GM23338 (cell line): ENCODE data around the gene RRAD. TPM values are rescaled to one million over a fixed set of nuclear protein-coding genes. Genes with fewer than 3 reads are reported as not detected.

ENCODE experiments used
- ATAC-seq: fragments of 200-7000 bp; cut with Tn5 transposase; 3 replicates; pipeline ENCODE4 v1.9.1; 2020
- DNase-seq: peaks from one replicate; pipeline ENCODE4 v3.0.0-alpha.2; 2015; ENCODE audit warnings: low spot score
- H2AFZ ChIP-seq: fragments of 200-600 bp; sonication (generic); 2 replicates; pipeline ENCODE4 v1.8.0; 2016; ENCODE audit warnings: antibody characterized with exemption, mild to moderate bottlenecking, moderate library complexity
- H3F3A ChIP-seq: fragments of 200-600 bp; sonication (generic); replicated peaks from 2 replicates; pipeline ENCODE4 v1.8.0; 2017; ENCODE audit warnings: antibody characterized with exemption, mixed run types, low read depth
- H3K27ac ChIP-seq: fragments of 200-600 bp; sonication (generic); 2 replicates; pipeline ENCODE4 v1.6.1; 2016; ENCODE audit warnings: low read depth
- H3K27me3 ChIP-seq: fragments of 200-600 bp; sonication (generic); 2 replicates; pipeline ENCODE4 v1.8.0; 2016; ENCODE audit warnings: mild to moderate bottlenecking, mixed run types, moderate library complexity; ENCODE audit not compliant: insufficient read depth
- H3K36me3 ChIP-seq: fragments of 200-600 bp; sonication (generic); 2 replicates; pipeline ENCODE4 v1.8.0; 2016; ENCODE audit warnings: mild to moderate bottlenecking; ENCODE audit not compliant: insufficient read depth
- H3K4me1 ChIP-seq: fragments of 200-600 bp; sonication (generic); 2 replicates; pipeline ENCODE4 v1.8.0; 2016; ENCODE audit warnings: mild to moderate bottlenecking, moderate library complexity; ENCODE audit not compliant: insufficient read depth
- H3K4me2 ChIP-seq: fragments of 200-600 bp; sonication (generic); 2 replicates; pipeline ENCODE4 v1.7.1; 2017; ENCODE audit warnings: mixed run types
- H3K4me3 ChIP-seq: fragments of 200-600 bp; sonication (generic); 2 replicates; pipeline ENCODE4 v1.6.1; 2016; ENCODE audit warnings: mixed run types
- H3K79me2 ChIP-seq: fragments of 200-600 bp; sonication (generic); replicated peaks from 2 replicates; pipeline ENCODE4 v1.8.0; 2017; ENCODE audit warnings: mild to moderate bottlenecking; ENCODE audit not compliant: insufficient read depth
- H3K9me2 ChIP-seq: fragments of 200-600 bp; sonication (generic); 2 replicates; pipeline ENCODE4 v1.8.0; 2017; ENCODE audit not compliant: insufficient read depth
- H4K20me1 ChIP-seq: fragments of 200-600 bp; sonication (generic); replicated peaks from 2 replicates; pipeline ENCODE4 v1.8.0; 2017; ENCODE audit warnings: mild to moderate bottlenecking; ENCODE audit not compliant: insufficient read depth
- H3K27ac Mint-ChIP-seq: 2 replicates; pipeline ENCODE4 v1.8.0; 2020; ENCODE audit warnings: inconsistent platforms, mild to moderate bottlenecking, moderate library complexity, mixed read lengths
- H3K27me3 Mint-ChIP-seq: 3 replicates; pipeline ENCODE4 v1.8.0; 2022; ENCODE audit warnings: low read depth, mild to moderate bottlenecking, moderate library complexity, mixed read lengths, inconsistent platforms; ENCODE audit not compliant: insufficient read depth, poor library complexity
- H3K36me3 Mint-ChIP-seq: 3 replicates; pipeline ENCODE4 v1.8.0; 2021; ENCODE audit warnings: low read depth, mild to moderate bottlenecking, inconsistent platforms, moderate library complexity, mixed read lengths
- H3K4me1 Mint-ChIP-seq: 3 replicates; pipeline ENCODE4 v1.8.0; 2020; ENCODE audit warnings: mild to moderate bottlenecking, inconsistent platforms, mixed read lengths
- H3K4me3 Mint-ChIP-seq: 3 replicates; pipeline ENCODE4 v1.8.0; 2021; ENCODE audit warnings: moderate library complexity, mild to moderate bottlenecking, inconsistent platforms, mixed read lengths
- H3K9me3 Mint-ChIP-seq: 3 replicates; pipeline ENCODE4 v1.8.0; 2020; ENCODE audit warnings: moderate library complexity, mild to moderate bottlenecking, inconsistent platforms, mixed read lengths
- CREB1 ChIP-seq: fragments of 250-450 bp; sonication (Bioruptor Pico); IDR thresholded peaks from 2 replicates; pipeline ENCODE4 v1.5.0; 2020; ENCODE audit warnings: low read depth, mild to moderate bottlenecking, moderate library complexity
- JUNB ChIP-seq: IDR thresholded peaks from one replicate; pipeline ENCODE4 v1.6.1; 2016; ENCODE audit warnings: antibody characterized with exemption; ENCODE audit not compliant: unreplicated experiment
- POLR2AphosphoS5 ChIP-seq: IDR thresholded peaks from 2 replicates; pipeline ENCODE4 v1.6.1; 2016; ENCODE audit warnings: antibody characterized with exemption, low read depth
- ZNF331 ChIP-seq: fragments of 250-450 bp; sonication (Bioruptor Pico); IDR thresholded peaks from 2 replicates; pipeline ENCODE4 v1.5.0; 2020; ENCODE audit warnings: low read depth, mild to moderate bottlenecking, moderate library complexity
- polyA plus RNA-seq: library from polyadenylated mRNA; unstranded; fragments of >200 nt; fragmentation: Nextera tagmentation; extraction: Ambion mirVana; gene quantifications from 2 replicates; pipeline ENCODE4 v1.2.1, GENCODE V29; 2016
- total RNA-seq: library from RNA; depleted of rRNA; stranded (reverse); fragments of >200 nt; shearing (Covaris generic); gene quantifications from 2 replicates; pipeline ENCODE4 v1.2.3, GENCODE V29; 2014
- TF ChIP-seq, protein P1 (sequence below), 2 experiments: fragments of 200-600 bp in 1 of 2; sonication (generic) in 1 of 2; conservative IDR thresholded peaks; 2 replicates each; pipeline versions ENCODE4 v1.5.1 to v1.6.1; 2016 to 2017; ENCODE audit warnings: antibody characterized with exemption in 2 of 2, low read depth in 2 of 2, mild to moderate bottlenecking in 2 of 2, moderate library complexity in 1 of 2
- TF ChIP-seq, protein P2 (sequence below): IDR thresholded peaks from 2 replicates; pipeline ENCODE4 v1.6.1; 2016; ENCODE audit warnings: antibody characterized with exemption
- TF ChIP-seq, protein P3 (sequence below): IDR thresholded peaks from one replicate; pipeline ENCODE4 v1.6.1; 2018; ENCODE audit warnings: antibody characterized with exemption; ENCODE audit not compliant: unreplicated experiment

RRAD gene
- total and polyA plus RNA-seq, 2 experiments from 2014 or later: 0.18 TPM; not detected in 1

- Histone ChIP-seq H3K27me3 (no peaks in the 10 kb centered on the region), H2AFZ (no peak overlapping the region), H4K20me1 (no peaks in the 10 kb centered on the region), H3K79me2 (no peaks in the 10 kb centered on the region), H3K36me3 (no peaks in the 10 kb centered on the region), H3K9me2 (no peaks in the 10 kb centered on the region), H3K4me3 (no peak overlapping the region), H3K4me1 (no peaks in the 10 kb centered on the region), H3F3A (no peaks in the 10 kb centered on the region), H3K4me2 (no peak overlapping the region), H3K27ac (no peak overlapping the region)
- Mint-ChIP-seq H3K4me1 (peaks cover 3% of the 10 kb centered on the region; the same call in 1 of the 3 replicates), H3K9me3 (no peaks in the 10 kb centered on the region; the same call in 2 of the 3 replicates), H3K36me3 (no peaks in the 10 kb centered on the region), H3K27me3 (peaks cover 5% of the 10 kb centered on the region), H3K27ac (no peak overlapping the region), H3K4me3 (no peak overlapping the region)
- TF ChIP-seq, protein P1, sequence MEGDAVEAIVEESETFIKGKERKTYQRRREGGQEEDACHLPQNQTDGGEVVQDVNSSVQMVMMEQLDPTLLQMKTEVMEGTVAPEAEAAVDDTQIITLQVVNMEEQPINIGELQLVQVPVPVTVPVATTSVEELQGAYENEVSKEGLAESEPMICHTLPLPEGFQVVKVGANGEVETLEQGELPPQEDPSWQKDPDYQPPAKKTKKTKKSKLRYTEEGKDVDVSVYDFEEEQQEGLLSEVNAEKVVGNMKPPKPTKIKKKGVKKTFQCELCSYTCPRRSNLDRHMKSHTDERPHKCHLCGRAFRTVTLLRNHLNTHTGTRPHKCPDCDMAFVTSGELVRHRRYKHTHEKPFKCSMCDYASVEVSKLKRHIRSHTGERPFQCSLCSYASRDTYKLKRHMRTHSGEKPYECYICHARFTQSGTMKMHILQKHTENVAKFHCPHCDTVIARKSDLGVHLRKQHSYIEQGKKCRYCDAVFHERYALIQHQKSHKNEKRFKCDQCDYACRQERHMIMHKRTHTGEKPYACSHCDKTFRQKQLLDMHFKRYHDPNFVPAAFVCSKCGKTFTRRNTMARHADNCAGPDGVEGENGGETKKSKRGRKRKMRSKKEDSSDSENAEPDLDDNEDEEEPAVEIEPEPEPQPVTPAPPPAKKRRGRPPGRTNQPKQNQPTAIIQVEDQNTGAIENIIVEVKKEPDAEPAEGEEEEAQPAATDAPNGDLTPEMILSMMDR (conservative IDR thresholded peaks at IDR 0.05; ENCODE audit: low read depth in 2 of 2): no peak
- TF ChIP-seq, protein P2, sequence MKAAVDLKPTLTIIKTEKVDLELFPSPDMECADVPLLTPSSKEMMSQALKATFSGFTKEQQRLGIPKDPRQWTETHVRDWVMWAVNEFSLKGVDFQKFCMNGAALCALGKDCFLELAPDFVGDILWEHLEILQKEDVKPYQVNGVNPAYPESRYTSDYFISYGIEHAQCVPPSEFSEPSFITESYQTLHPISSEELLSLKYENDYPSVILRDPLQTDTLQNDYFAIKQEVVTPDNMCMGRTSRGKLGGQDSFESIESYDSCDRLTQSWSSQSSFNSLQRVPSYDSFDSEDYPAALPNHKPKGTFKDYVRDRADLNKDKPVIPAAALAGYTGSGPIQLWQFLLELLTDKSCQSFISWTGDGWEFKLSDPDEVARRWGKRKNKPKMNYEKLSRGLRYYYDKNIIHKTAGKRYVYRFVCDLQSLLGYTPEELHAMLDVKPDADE: no peak
- no peak for DNase-seq
- ATAC-seq: no peak
Measured at GRCh38 chr16:66970775-66971720, 45.7 kb upstream of the RRAD start.

- Mint-ChIP-seq H3K27me3 (peaks cover 6% of the 10 kb centered on the region), H3K4me1 (no peaks in the 10 kb centered on the region; the same call in 2 of the 3 replicates), H3K27ac (no peak overlapping the region), H3K36me3 (no peaks in the 10 kb centered on the region), H3K4me3 (no peak overlapping the region), H3K9me3 (peaks cover 4% of the 10 kb centered on the region; the same call in 1 of the 3 replicates)
- ATAC-seq (no peak), DNase-seq (no peak)
- no peak overlapping the region for H3K4me3 ChIP-seq
- H3K9me2 ChIP-seq: no peaks in the 10 kb centered on the region
- no peak overlapping the region for H3K27ac ChIP-seq
- no peak overlapping the region for H2AFZ ChIP-seq
- H3K4me1 ChIP-seq: no peaks in the 10 kb centered on the region
- H3K4me2 ChIP-seq: no peak overlapping the region
- H3F3A ChIP-seq: no peaks in the 10 kb centered on the region
- no peaks in the 10 kb centered on the region for H3K36me3 ChIP-seq
- H4K20me1 ChIP-seq: no peaks in the 10 kb centered on the region
- no peaks in the 10 kb centered on the region for H3K79me2 ChIP-seq
- H3K27me3 ChIP-seq: no peaks in the 10 kb centered on the region
- TF ChIP-seq, protein P3, sequence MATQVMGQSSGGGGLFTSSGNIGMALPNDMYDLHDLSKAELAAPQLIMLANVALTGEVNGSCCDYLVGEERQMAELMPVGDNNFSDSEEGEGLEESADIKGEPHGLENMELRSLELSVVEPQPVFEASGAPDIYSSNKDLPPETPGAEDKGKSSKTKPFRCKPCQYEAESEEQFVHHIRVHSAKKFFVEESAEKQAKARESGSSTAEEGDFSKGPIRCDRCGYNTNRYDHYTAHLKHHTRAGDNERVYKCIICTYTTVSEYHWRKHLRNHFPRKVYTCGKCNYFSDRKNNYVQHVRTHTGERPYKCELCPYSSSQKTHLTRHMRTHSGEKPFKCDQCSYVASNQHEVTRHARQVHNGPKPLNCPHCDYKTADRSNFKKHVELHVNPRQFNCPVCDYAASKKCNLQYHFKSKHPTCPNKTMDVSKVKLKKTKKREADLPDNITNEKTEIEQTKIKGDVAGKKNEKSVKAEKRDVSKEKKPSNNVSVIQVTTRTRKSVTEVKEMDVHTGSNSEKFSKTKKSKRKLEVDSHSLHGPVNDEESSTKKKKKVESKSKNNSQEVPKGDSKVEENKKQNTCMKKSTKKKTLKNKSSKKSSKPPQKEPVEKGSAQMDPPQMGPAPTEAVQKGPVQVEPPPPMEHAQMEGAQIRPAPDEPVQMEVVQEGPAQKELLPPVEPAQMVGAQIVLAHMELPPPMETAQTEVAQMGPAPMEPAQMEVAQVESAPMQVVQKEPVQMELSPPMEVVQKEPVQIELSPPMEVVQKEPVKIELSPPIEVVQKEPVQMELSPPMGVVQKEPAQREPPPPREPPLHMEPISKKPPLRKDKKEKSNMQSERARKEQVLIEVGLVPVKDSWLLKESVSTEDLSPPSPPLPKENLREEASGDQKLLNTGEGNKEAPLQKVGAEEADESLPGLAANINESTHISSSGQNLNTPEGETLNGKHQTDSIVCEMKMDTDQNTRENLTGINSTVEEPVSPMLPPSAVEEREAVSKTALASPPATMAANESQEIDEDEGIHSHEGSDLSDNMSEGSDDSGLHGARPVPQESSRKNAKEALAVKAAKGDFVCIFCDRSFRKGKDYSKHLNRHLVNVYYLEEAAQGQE: no peak
- TF ChIP-seq JUNB (no peak), ZNF331 (CRISPR knock-in tag) (no peak), POLR2AphosphoS5 (no peak), CREB1 (CRISPR knock-in tag) (no peak)
- TF ChIP-seq, protein P1 (conservative IDR thresholded peaks at IDR 0.05; ENCODE audit: low read depth in 2 of 2): no peak
- TF ChIP-seq, protein P2: no peak
Measured at GRCh38 chr16:66968847-66969246, 43.5 kb upstream of the RRAD start.
